Parathyroid adenoma (tissue), 2 donors: ENCODE results near the gene COL6A3.

Experiments used
- H2AFZ ChIP-seq: fragments of 300-600 bp; sonication (generic); one replicate; pipeline ENCODE4 v1.7.0; 2017; ENCODE audit warnings: antibody characterized with exemption, mild to moderate bottlenecking
- H3K27ac ChIP-seq: fragments of 300-600 bp; sonication (generic); one replicate; pipeline ENCODE4 v1.7.0; 2017
- H3K27me3 ChIP-seq: fragments of 300-600 bp; sonication (generic); one replicate; pipeline ENCODE4 v1.7.0; 2017; ENCODE audit warnings: low read length; ENCODE audit not compliant: control insufficient read depth, insufficient read depth
- H3K36me3 ChIP-seq: fragments of 300-600 bp; sonication (generic); one replicate; pipeline ENCODE4 v1.7.0; 2017; ENCODE audit warnings: low read length; ENCODE audit not compliant: control insufficient read depth, insufficient read depth
- H3K4me1 ChIP-seq: fragments of 300-600 bp; sonication (generic); one replicate; pipeline ENCODE4 v1.7.0; 2017; ENCODE audit warnings: control low read depth
- H3K4me2 ChIP-seq: fragments of 300-600 bp; sonication (generic); one replicate; pipeline ENCODE4 v1.7.0; 2017; ENCODE audit warnings: low read length
- H3K4me3 ChIP-seq: fragments of 300-600 bp; sonication (generic); one replicate; pipeline ENCODE4 v1.7.0; 2017; ENCODE audit warnings: low read depth, low read length
- H3K79me2 ChIP-seq: fragments of 300-600 bp; sonication (generic); one replicate; pipeline ENCODE4 v1.7.0; 2017; ENCODE audit warnings: control low read depth
- H3K9ac ChIP-seq: fragments of 300-600 bp; sonication (generic); one replicate; pipeline ENCODE4 v1.7.0; 2017; ENCODE audit warnings: mild to moderate bottlenecking
- H3K9me3 ChIP-seq: fragments of 300-600 bp; sonication (generic); one replicate; pipeline ENCODE4 v1.7.0; 2017; ENCODE audit warnings: low read length; ENCODE audit not compliant: control insufficient read depth
- CTCF ChIP-seq: fragments of 300-600 bp; sonication (generic); IDR thresholded peaks from one replicate; pipeline ENCODE4 v1.7.0; 2017; ENCODE audit warnings: antibody characterized with exemption, mild to moderate bottlenecking
- donor health status: primary hyperparathyroidism.

Gene COL6A3

GRCh38 chr2:237337586-237337985 lies 76.4 kb downstream of the COL6A3 start:
- H2AFZ ChIP-seq: no peak overlapping the region
- no peak overlapping the region for H3K27ac ChIP-seq
- TF ChIP-seq CTCF: no peak
- no peaks in the 10 kb centered on the region for H3K4me1 ChIP-seq
- H3K27me3 ChIP-seq: no peaks in the 10 kb centered on the region
- no peaks in the 10 kb centered on the region for H3K79me2 ChIP-seq
- no peak overlapping the region for H3K4me2 ChIP-seq
- no peak overlapping the region for H3K4me3 ChIP-seq
- no peaks in the 10 kb centered on the region for H3K36me3 ChIP-seq
- H3K9ac ChIP-seq: no peak overlapping the region
- H3K9me3 ChIP-seq: no peaks in the 10 kb centered on the region

- H3K27ac ChIP-seq: no peak overlapping the region
- H3K9ac ChIP-seq: no peak overlapping the region
- H3K9me3 ChIP-seq: no peaks in the 10 kb centered on the region
- no peak overlapping the region for H2AFZ ChIP-seq
- H3K4me1 ChIP-seq: no peaks in the 10 kb centered on the region
- H3K36me3 ChIP-seq: no peaks in the 10 kb centered on the region
- H3K4me3 ChIP-seq: no peak overlapping the region
- H3K27me3 ChIP-seq: no peaks in the 10 kb centered on the region
- no peak for TF ChIP-seq CTCF
- no peak overlapping the region for H3K4me2 ChIP-seq
- H3K79me2 ChIP-seq: no peaks in the 10 kb centered on the region
These were observed 77.8 kb downstream of the COL6A3 start for GRCh38 chr2:237336131-237336530.

GRCh38 chr2:237333748-237334147 lies 80.2 kb downstream of the COL6A3 start:
- Histone ChIP-seq H3K27ac (no peak overlapping the region), H3K9ac (no peak overlapping the region), H2AFZ (no peak overlapping the region), H3K79me2 (no peaks in the 10 kb centered on the region), H3K9me3 (no peaks in the 10 kb centered on the region), H3K4me3 (no peak overlapping the region), H3K4me1 (no peaks in the 10 kb centered on the region), H3K4me2 (no peak overlapping the region), H3K27me3 (no peaks in the 10 kb centered on the region), H3K36me3 (no peaks in the 10 kb centered on the region)
- TF ChIP-seq CTCF: no peak

- Histone ChIP-seq H3K36me3 (no peaks in the 10 kb centered on the region), H3K4me3 (no peak overlapping the region), H3K27ac (no peak overlapping the region), H3K9ac (no peak overlapping the region), H3K79me2 (no peaks in the 10 kb centered on the region), H3K4me1 (no peaks in the 10 kb centered on the region), H3K4me2 (no peak overlapping the region), H3K9me3 (no peaks in the 10 kb centered on the region), H2AFZ (no peak overlapping the region), H3K27me3 (no peaks in the 10 kb centered on the region)
- TF ChIP-seq CTCF: no peak
These were observed 83.4 kb downstream of the COL6A3 start for GRCh38 chr2:237330541-237330940.

GRCh38 chr2:237327175-237327950 lies 86.6 kb downstream of the COL6A3 start:
- Histone ChIP-seq H3K27me3 (no peaks in the 10 kb centered on the region), H3K36me3 (no peaks in the 10 kb centered on the region), H3K4me3 (no peak overlapping the region), H3K9ac (no peak overlapping the region), H3K4me1 (no peaks in the 10 kb centered on the region), H3K4me2 (no peak overlapping the region), H3K79me2 (no peaks in the 10 kb centered on the region), H3K27ac (no peak overlapping the region), H3K9me3 (no peaks in the 10 kb centered on the region), H2AFZ (no peak overlapping the region)
- no peak for TF ChIP-seq CTCF
